Upper lobe of left lung (tissue), 4 donors: ENCODE results near the gene SLC66A2.

Experiments
- POLR2A ChIP-seq, 4 donors: fragments of 450-650 bp; IDR thresholded peaks; one replicate each; pipeline ENCODE4 v1.5.1; 2016 to 2017; ENCODE audit warnings: antibody characterized with exemption in 4 of 4, mild to moderate bottlenecking in 2 of 4
- TF ChIP-seq, protein P1 (sequence below), 6 experiments: fragments of 450-650 bp in 4 of 6; fragments of 200-600 bp in 2 of 6; sonication (generic) in 2 of 6; IDR thresholded peaks; one replicate each; pipeline ENCODE4 v1.5.1; 2016 to 2019; ENCODE audit warnings: antibody characterized with exemption in 6 of 6

DNA sequence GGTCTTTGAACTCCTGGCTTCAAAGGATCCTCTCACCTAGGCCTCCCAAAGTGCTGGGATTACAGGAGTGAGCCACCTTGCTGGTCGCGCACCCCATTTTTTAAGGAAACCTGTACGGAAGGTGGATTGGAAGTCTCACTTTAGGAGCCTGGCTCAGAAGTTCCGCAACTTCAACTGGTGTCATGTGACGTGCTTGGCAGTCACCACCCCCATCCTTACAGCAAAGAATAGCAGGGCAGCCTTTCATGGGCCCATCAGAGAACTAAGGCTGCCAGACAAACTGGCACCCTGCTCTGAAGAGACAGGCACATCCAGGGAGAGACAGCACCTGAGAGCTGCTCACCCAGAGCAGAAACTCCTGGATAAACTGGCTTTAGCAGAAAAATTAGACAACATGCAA, 3.3 kb upstream of the SLC66A2 start:
- no peak for TF ChIP-seq POLR2A (IDR thresholded peaks at IDR 0.05)
- TF ChIP-seq, protein P1, sequence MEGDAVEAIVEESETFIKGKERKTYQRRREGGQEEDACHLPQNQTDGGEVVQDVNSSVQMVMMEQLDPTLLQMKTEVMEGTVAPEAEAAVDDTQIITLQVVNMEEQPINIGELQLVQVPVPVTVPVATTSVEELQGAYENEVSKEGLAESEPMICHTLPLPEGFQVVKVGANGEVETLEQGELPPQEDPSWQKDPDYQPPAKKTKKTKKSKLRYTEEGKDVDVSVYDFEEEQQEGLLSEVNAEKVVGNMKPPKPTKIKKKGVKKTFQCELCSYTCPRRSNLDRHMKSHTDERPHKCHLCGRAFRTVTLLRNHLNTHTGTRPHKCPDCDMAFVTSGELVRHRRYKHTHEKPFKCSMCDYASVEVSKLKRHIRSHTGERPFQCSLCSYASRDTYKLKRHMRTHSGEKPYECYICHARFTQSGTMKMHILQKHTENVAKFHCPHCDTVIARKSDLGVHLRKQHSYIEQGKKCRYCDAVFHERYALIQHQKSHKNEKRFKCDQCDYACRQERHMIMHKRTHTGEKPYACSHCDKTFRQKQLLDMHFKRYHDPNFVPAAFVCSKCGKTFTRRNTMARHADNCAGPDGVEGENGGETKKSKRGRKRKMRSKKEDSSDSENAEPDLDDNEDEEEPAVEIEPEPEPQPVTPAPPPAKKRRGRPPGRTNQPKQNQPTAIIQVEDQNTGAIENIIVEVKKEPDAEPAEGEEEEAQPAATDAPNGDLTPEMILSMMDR (IDR thresholded peaks at IDR 0.05) = no peak
